Dermis blood vessel endothelial cell (primary cell): ENCODE measurements around the gene ARHGEF1. TPM values are rescaled to one million over a fixed set of nuclear protein-coding genes. Genes with fewer than 3 reads are reported as not detected.

Experiments
- total RNA-seq: library from RNA; depleted of rRNA; stranded (reverse); fragments of >200 nt; gene quantifications from 2 replicates; pipeline ENCODE4 v1.2.3, GENCODE V29; 2014

Gene ARHGEF1
- total RNA-seq, 1 donor from 2014 or later, result 53.8 TPM

Other genes starting within 250 kb of the ARHGEF1 start
- gene CEACAM7, start 194.9 kb upstream of the ARHGEF1 start, total RNA-seq, result 0.17 TPM in 1 of 2 replicates, not detected in the other
- gene CEACAM5, start 174.6 kb upstream of the ARHGEF1 start, total RNA-seq, result not detected in 2 replicates
- not detected in 2 replicates for gene CEACAM6, start 127.7 kb upstream of the ARHGEF1 start, total RNA-seq
- not detected in 2 replicates for gene CEACAM3, start 86.6 kb upstream of the ARHGEF1 start, total RNA-seq
- not detected in 2 replicates for gene LYPD4, start 38.5 kb upstream of the ARHGEF1 start, total RNA-seq
- gene DMRTC2, start 38.1 kb upstream of the ARHGEF1 start, total RNA-seq, result not detected in 2 replicates
- gene RPS19, start 22.9 kb upstream of the ARHGEF1 start, total RNA-seq, result 1,021 and 1,770 TPM in 2 replicates
- gene CD79A, start 5.9 kb upstream of the ARHGEF1 start, total RNA-seq, result 0.09 and 0.34 TPM in 2 replicates
- gene ERFL, start 45.3 kb downstream of the ARHGEF1 start, total RNA-seq, result not detected in 2 replicates
- gene RABAC1, start 76.1 kb downstream of the ARHGEF1 start, total RNA-seq, result 73.9 and 132 TPM in 2 replicates
- under 0.01 and 0.05 TPM in 2 replicates for gene ATP1A3, start 111.0 kb downstream of the ARHGEF1 start, total RNA-seq
- gene GRIK5, start 187.0 kb downstream of the ARHGEF1 start, total RNA-seq, result 0.05 and 0.17 TPM in 2 replicates
- 17.3 and 17.4 TPM in 2 replicates for gene ZNF574, start 193.0 kb downstream of the ARHGEF1 start, total RNA-seq
- gene POU2F2, start 249.3 kb downstream of the ARHGEF1 start, total RNA-seq, result 0.17 and 0.56 TPM in 2 replicates